Measurements from ENCODE around the gene TOP1.
"Not testable (repeated sequence)": the region's sequence is repeated elsewhere in the genome, so short reads cannot be mapped to it uniquely, and the experiment has no call there.

Gene TOP1

GRCh38 chr20:41091927-41092326 is 63.3 kb downstream of the TOP1 start:
- DNase-seq (ENCODE audit: low read depth, low spot score) = no peak

GRCh38 chr20:41094353-41095055 is 65.9 kb downstream of the TOP1 start:
- no peak for DNase-seq (ENCODE audit: low read depth, low spot score)

GRCh38 chr20:41095110-41095969 is 66.7 kb downstream of the TOP1 start:
- peak; percentile 4 for DNase-seq (ENCODE audit: low read depth, low spot score)

- DNase-seq (ENCODE audit: low read depth, low spot score) = no peak
These were observed 70.2 kb downstream of the TOP1 start for GRCh38 chr20:41098703-41099250.

GRCh38 chr20:41100001-41100480 is 71.4 kb downstream of the TOP1 start:
- DNase-seq (ENCODE audit: low read depth, low spot score) = no peak

- no peak for DNase-seq (ENCODE audit: low read depth, low spot score)
These were observed 73.0 kb downstream of the TOP1 start for GRCh38 chr20:41101660-41102059.

- no peak for DNase-seq (ENCODE audit: low read depth, low spot score)
These were observed 79.9 kb downstream of the TOP1 start for GRCh38 chr20:41108531-41108930.

GRCh38 chr20:41110012-41110411 is 81.4 kb downstream of the TOP1 start:
- no peak for DNase-seq (ENCODE audit: low read depth, low spot score)

- no peak for DNase-seq (ENCODE audit: low read depth, low spot score)
These were observed 82.4 kb downstream of the TOP1 start for GRCh38 chr20:41110930-41111577.

GRCh38 chr20:41111578-41111951 is 82.9 kb downstream of the TOP1 start:
- no peak for DNase-seq (ENCODE audit: low read depth, low spot score)

GRCh38 chr20:41116282-41116956 is 87.8 kb downstream of the TOP1 start:
- no peak for DNase-seq (ENCODE audit: low read depth, low spot score)

GRCh38 chr20:41118159-41118558 is 89.5 kb downstream of the TOP1 start:
- DNase-seq (ENCODE audit: low read depth, low spot score) = not testable (repeated sequence)

GRCh38 chr20:41118632-41119031 is 90.0 kb downstream of the TOP1 start:
- DNase-seq (ENCODE audit: low read depth, low spot score) = no peak

- DNase-seq (ENCODE audit: low read depth, low spot score) = no peak
These were observed 91.3 kb downstream of the TOP1 start for GRCh38 chr20:41119614-41120561.

- no peak for DNase-seq (ENCODE audit: low read depth, low spot score)
These were observed 92.8 kb downstream of the TOP1 start for GRCh38 chr20:41121399-41121798.

GRCh38 chr20:41123631-41124030 is 95.0 kb downstream of the TOP1 start:
- DNase-seq (ENCODE audit: low read depth, low spot score) = no peak

- DNase-seq (ENCODE audit: low read depth, low spot score) = no peak
These were observed 96.0 kb downstream of the TOP1 start for GRCh38 chr20:41124451-41125094.

- DNase-seq (ENCODE audit: low read depth, low spot score) = no peak
These were observed 97.2 kb downstream of the TOP1 start for GRCh38 chr20:41125530-41126457.

GRCh38 chr20:41126719-41127118 is 98.1 kb downstream of the TOP1 start:
- no peak for DNase-seq (ENCODE audit: low read depth, low spot score)

Measured in activated naive CD8-positive, alpha-beta T cell treated with anti-CD3 and anti-CD28 coated beads, Interleukin-2, amount 50 U/mL, for 16 hours (primary cell).